GM18526 (cell line): Measurements from ENCODE around the gene EPB41L5.
A peak's percentile ranks its signal among the peaks of the same experiment; 100 is the strongest.

Experiments
- POLR2A ChIP-seq: IDR thresholded peaks from 3 replicates; pipeline ENCODE4 v1.6.1; 2011; ENCODE audit not compliant: insufficient read length; ENCODE audit errors: extremely low read depth

Gene EPB41L5

GRCh38 chr2:120012771-120013596 lies at the start of gene EPB41L5:
Gene EPB41L5 (plus strand): TSS chr2:120013077. CDS start chr2:120019085, 6,008 bp downstream.
- peak; percentile 74 for TF ChIP-seq POLR2A

GRCh38 chr2:119981896-119982295 lies 31.0 kb upstream of the EPB41L5 start:
- no peak for TF ChIP-seq POLR2A

GRCh38 chr2:119982506-119982905 lies 30.4 kb upstream of the EPB41L5 start:
- TF ChIP-seq POLR2A: no peak

- no peak for TF ChIP-seq POLR2A
These were observed 29.8 kb upstream of the EPB41L5 start for GRCh38 chr2:119983108-119983507.

- TF ChIP-seq POLR2A: no peak
These were observed 16.7 kb upstream of the EPB41L5 start for GRCh38 chr2:119996148-119996547.

GRCh38 chr2:120001471-120001870 lies 11.4 kb upstream of the EPB41L5 start:
- TF ChIP-seq POLR2A: no peak

- TF ChIP-seq POLR2A: no peak
These were observed 8.6 kb upstream of the EPB41L5 start for GRCh38 chr2:120004254-120004653.

GRCh38 chr2:120005834-120006521 lies 6.9 kb upstream of the EPB41L5 start:
- TF ChIP-seq POLR2A: no peak

- no peak for TF ChIP-seq POLR2A
These were observed 5.0 kb upstream of the EPB41L5 start for GRCh38 chr2:120007851-120008250.

GRCh38 chr2:120012363-120012762 lies 514 bp upstream of the EPB41L5 start:
- no peak for TF ChIP-seq POLR2A

GRCh38 chr2:120013597-120014223 lies 833 bp downstream of the EPB41L5 start:
- no peak for TF ChIP-seq POLR2A

GRCh38 chr2:120014226-120014980 lies 1.5 kb downstream of the EPB41L5 start:
- TF ChIP-seq POLR2A: no peak

- TF ChIP-seq POLR2A: no peak
These were observed 3.9 kb downstream of the EPB41L5 start for GRCh38 chr2:120016800-120017199.

- TF ChIP-seq POLR2A: no peak
These were observed 4.3 kb downstream of the EPB41L5 start for GRCh38 chr2:120017201-120017600.

GRCh38 chr2:120018549-120018948 lies 5.7 kb downstream of the EPB41L5 start:
- TF ChIP-seq POLR2A: no peak
